Stimulated activated CD4-positive, alpha-beta T cell treated with anti-CD3 and anti-CD28 coated beads, Interleukin-12 subunit alpha, Interleukin-12 subunit beta, amount 100 ng/mL, for 48 hours (primary cell): Measurements from ENCODE around the gene SYNJ1.
"Not testable (repeated sequence)": the region's sequence is repeated elsewhere in the genome, so short reads cannot be mapped to it uniquely, and the experiment has no call there.

Experiments
- DNase-seq, 3 donors: peaks; one replicate each; pipeline ENCODE4 v3.0.0-alpha.2; 2020; ENCODE audit warnings: low read depth in 2 of 3, low spot score in 1 of 3

SYNJ1 gene

GRCh38 chr21:32612999-32613337 lies 114.8 kb downstream of the SYNJ1 start:
- no peak for DNase-seq

- DNase-seq = peak; percentile 76 to 83 (median 81)
These were observed 115.5 kb downstream of the SYNJ1 start, which contains the start of gene CFAP298 for GRCh38 chr21:32612075-32612998. TSS of gene CFAP298 (minus strand) at chr21:32612377. CDS start at chr21:32612243, 134 bp downstream.

GRCh38 chr21:32611471-32611997 lies 116.3 kb downstream of the SYNJ1 start:
- peak in 2 of 3 donors; percentile 5 to 35 for DNase-seq

- DNase-seq = not testable (repeated sequence)
These were observed 116.9 kb downstream of the SYNJ1 start for GRCh38 chr21:32610940-32611339.

GRCh38 chr21:32608851-32609250 lies 119.0 kb downstream of the SYNJ1 start:
- no peak for DNase-seq

GRCh38 chr21:32605469-32605868 lies 122.3 kb downstream of the SYNJ1 start:
- DNase-seq = no peak

GRCh38 chr21:32604464-32604863 lies 123.3 kb downstream of the SYNJ1 start:
- DNase-seq = no peak

GRCh38 chr21:32603131-32603530 lies 124.7 kb downstream of the SYNJ1 start:
- no peak for DNase-seq

- no peak for DNase-seq
These were observed 125.7 kb downstream of the SYNJ1 start for GRCh38 chr21:32602099-32602498.

- DNase-seq = no peak
These were observed 128.3 kb downstream of the SYNJ1 start for GRCh38 chr21:32599526-32599925.

- DNase-seq = no peak
These were observed 128.7 kb downstream of the SYNJ1 start for GRCh38 chr21:32599091-32599490.

GRCh38 chr21:32597205-32597604 lies 130.6 kb downstream of the SYNJ1 start:
- no peak for DNase-seq

- no peak for DNase-seq
These were observed 132.4 kb downstream of the SYNJ1 start for GRCh38 chr21:32595431-32595830.

- no peak for DNase-seq
These were observed 134.1 kb downstream of the SYNJ1 start for GRCh38 chr21:32593690-32594089.

- no peak for DNase-seq
These were observed 134.8 kb downstream of the SYNJ1 start for GRCh38 chr21:32592929-32593502.

GRCh38 chr21:32590130-32590529 lies 137.7 kb downstream of the SYNJ1 start:
- DNase-seq = no peak

GRCh38 chr21:32587651-32588050 lies 140.2 kb downstream of the SYNJ1 start:
- no peak for DNase-seq

GRCh38 chr21:32587120-32587519 lies 140.7 kb downstream of the SYNJ1 start:
- DNase-seq = no peak

- no peak for DNase-seq
These were observed 141.8 kb downstream of the SYNJ1 start for GRCh38 chr21:32585970-32586369.

- no peak for DNase-seq
These were observed 142.6 kb downstream of the SYNJ1 start, which contains the start of gene TCP10L for GRCh38 chr21:32585042-32585710. TSS of gene TCP10L (minus strand) at chr21:32585523. CDS start at chr21:32584304, 1,219 bp downstream.

GRCh38 chr21:32584472-32584871 lies 143.3 kb downstream of the SYNJ1 start:
- no peak for DNase-seq

- no peak for DNase-seq
These were observed 146.1 kb downstream of the SYNJ1 start for GRCh38 chr21:32581732-32582131.
